Duodenal mucosa (tissue), 2 donors: ENCODE measurements around the gene OMA1.

ENCODE experiments used
- H3K27ac ChIP-seq: one replicate; pipeline ENCODE4 v1.7.0; 2013; ENCODE audit warnings: low read depth, low read length
- H3K27me3 ChIP-seq, 2 donors: one replicate each; pipeline ENCODE4 v1.7.0; 2013; ENCODE audit warnings: low read length in 2 of 2, control low read depth in 1 of 2; ENCODE audit not compliant: insufficient read depth in 2 of 2, control insufficient read depth in 1 of 2
- H3K36me3 ChIP-seq, 2 donors: one replicate each; pipeline ENCODE4 v1.7.0; 2013; ENCODE audit warnings: low read length in 2 of 2, control low read depth in 1 of 2; ENCODE audit not compliant: insufficient read depth in 2 of 2, control insufficient read depth in 1 of 2
- H3K4me1 ChIP-seq, 2 donors: one replicate each; pipeline ENCODE4 v1.7.0; 2013; ENCODE audit warnings: low read length in 2 of 2, control low read depth in 1 of 2; ENCODE audit not compliant: insufficient read depth in 2 of 2, control insufficient read depth in 1 of 2
- H3K4me3 ChIP-seq, 2 donors: one replicate each; pipeline ENCODE4 v1.7.0; 2013; ENCODE audit warnings: low read length in 2 of 2, low read depth in 1 of 2
- H3K9ac ChIP-seq, 2 donors: one replicate each; pipeline ENCODE4 v1.7.0; 2013; ENCODE audit warnings: low read length in 2 of 2, low read depth in 1 of 2
- H3K9me3 ChIP-seq, 2 donors: one replicate each; pipeline ENCODE4 v1.7.0; 2013; ENCODE audit warnings: low read length in 2 of 2, control low read depth in 1 of 2; ENCODE audit not compliant: control insufficient read depth in 1 of 2

OMA1 gene

DNA sequence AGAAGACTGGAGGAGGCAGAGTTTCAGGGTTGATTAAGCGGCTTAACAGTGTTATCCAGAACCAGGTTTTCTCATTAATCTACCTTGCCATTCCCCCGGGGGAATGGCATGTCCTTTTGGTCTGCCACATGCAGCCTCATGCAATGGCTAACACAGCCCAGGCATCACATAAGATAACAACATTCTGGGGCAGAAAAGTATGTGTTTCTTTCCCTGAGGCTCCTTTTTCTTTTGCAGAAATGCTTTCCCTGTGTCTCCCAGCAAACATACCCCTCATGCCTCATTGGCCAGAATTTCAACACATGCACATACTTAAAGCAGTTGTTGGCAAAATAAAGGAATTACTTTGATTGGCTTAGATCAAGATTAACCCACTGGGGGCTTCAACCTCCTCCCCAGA lies 98.6 kb downstream of the OMA1 start:
- no peak overlapping the region for H3K9ac ChIP-seq
- no peak overlapping the region for H3K4me3 ChIP-seq
- H3K36me3 ChIP-seq, result no peaks in the 10 kb centered on the region
- no peaks in the 10 kb centered on the region for H3K27me3 ChIP-seq
- H3K9me3 ChIP-seq, result no peaks in the 10 kb centered on the region
- H3K27ac ChIP-seq, result no peak overlapping the region
- no peaks in the 10 kb centered on the region for H3K4me1 ChIP-seq

DNA sequence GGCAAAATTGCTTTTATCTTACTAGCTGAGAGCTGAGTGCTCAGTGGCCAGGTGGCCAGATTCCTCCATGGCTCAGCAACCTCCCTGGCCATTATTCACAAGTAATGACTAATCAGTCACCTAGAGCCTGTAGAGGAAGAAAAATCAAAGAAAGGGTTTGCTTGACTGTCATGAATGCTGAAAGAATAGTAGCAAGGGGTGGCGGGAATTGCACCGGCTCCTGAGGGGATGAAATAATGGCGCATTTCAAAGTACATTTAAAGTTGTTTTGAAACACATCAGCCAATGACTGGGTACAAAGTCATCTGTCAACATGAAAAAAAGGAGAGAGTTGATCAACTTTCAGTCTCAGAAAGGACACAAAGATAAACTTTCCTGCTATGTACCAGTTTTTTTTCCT lies 99.5 kb downstream of the OMA1 start:
- H3K9me3 ChIP-seq, result no peaks in the 10 kb centered on the region
- no peak overlapping the region for H3K4me3 ChIP-seq
- no peak overlapping the region for H3K9ac ChIP-seq
- H3K36me3 ChIP-seq, result no peaks in the 10 kb centered on the region
- H3K27me3 ChIP-seq, result no peaks in the 10 kb centered on the region
- no peaks in the 10 kb centered on the region for H3K4me1 ChIP-seq
- H3K27ac ChIP-seq, result no peak overlapping the region

DNA sequence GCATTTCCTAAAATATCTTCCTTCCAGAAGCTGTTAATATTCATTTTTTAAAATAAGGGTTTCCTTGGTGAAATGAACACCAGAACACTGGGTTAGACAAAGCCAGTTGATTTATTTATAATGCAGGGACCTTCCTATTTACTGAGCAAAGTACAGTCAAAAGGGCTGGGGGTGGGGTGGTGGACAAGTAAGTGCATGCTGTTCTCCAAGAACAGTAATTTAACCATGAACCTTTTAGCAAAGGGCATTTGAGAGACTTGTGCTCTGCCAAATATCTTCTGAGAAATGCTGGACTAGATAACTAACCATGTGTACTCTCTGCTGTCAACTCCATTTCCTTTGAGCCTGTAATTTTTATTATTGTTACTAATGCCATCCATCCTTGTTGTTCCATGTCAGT lies 100.2 kb downstream of the OMA1 start:
- Histone ChIP-seq H3K9ac (no peak overlapping the region), H3K27me3 (no peaks in the 10 kb centered on the region), H3K9me3 (no peaks in the 10 kb centered on the region), H3K4me3 (no peak overlapping the region), H3K4me1 (no peaks in the 10 kb centered on the region), H3K36me3 (no peaks in the 10 kb centered on the region), H3K27ac (no peak overlapping the region)

DNA sequence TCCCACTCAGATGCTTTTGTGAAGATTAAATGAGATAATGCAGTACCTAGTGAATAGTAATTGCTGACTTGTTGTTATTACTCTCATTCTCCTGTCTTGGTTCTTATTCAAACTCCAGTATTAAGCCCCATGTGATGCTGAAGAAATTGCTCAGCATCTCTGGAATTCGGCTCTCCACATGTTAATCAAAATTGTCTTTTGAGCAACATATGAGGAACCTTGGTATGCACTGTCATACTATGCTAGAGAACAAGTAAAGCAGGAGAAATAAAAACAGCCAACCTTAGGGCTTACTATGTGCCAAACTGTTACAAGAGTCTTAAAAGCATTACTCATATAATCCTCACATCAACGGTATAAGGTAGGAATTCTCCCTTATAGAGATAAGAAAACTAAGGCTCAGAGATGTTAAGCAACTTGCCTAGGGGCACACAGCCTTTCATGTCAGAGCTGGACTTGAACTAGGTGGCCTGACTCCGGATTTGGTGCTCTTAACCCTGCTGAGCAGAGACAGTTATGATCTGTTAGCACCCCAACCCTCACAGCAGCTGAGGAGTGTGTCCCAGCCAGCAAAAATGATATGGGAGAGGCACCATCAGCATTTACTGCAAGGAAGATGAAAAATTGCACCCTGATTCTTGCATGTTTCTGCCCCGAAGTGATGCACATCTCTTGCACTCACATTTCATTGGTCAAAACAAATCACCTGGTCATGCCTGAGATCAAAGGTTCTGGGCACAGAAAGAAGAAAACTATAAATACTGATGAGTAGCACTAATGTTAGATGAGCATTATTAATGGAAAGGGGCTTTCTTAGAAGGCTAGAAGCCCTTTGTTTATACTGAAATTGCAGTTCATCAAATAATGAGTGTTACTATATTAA lies 102.3 kb downstream of the OMA1 start:
- H3K9me3 ChIP-seq, result no peaks in the 10 kb centered on the region
- H3K4me1 ChIP-seq, result no peaks in the 10 kb centered on the region
- no peaks in the 10 kb centered on the region for H3K36me3 ChIP-seq
- no peak overlapping the region for H3K27ac ChIP-seq
- H3K4me3 ChIP-seq, result no peak overlapping the region
- no peak overlapping the region for H3K9ac ChIP-seq
- no peaks in the 10 kb centered on the region for H3K27me3 ChIP-seq

DNA sequence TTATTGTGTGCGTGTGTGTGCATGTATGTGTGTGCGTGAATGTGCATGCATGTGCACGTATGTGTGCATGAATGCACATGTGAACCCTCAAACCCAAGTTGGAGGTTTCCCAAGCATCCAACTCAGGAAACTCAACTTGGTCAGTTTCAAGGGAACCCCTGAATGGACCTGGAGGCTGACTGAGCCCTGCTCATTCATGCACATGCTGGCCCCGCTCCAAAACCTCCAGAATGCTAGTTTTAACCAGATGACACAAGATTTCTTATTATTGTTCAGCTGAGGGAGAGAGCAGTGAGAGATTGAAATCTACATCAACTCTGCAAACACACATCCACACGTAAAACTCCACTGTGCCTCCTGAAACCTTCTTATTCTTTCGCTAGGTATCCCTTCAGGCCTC lies 104.4 kb downstream of the OMA1 start:
- Histone ChIP-seq H3K27ac (no peak overlapping the region), H3K9ac (no peak overlapping the region), H3K27me3 (no peaks in the 10 kb centered on the region), H3K36me3 (no peaks in the 10 kb centered on the region), H3K4me3 (no peak overlapping the region), H3K9me3 (no peaks in the 10 kb centered on the region), H3K4me1 (no peaks in the 10 kb centered on the region)

DNA sequence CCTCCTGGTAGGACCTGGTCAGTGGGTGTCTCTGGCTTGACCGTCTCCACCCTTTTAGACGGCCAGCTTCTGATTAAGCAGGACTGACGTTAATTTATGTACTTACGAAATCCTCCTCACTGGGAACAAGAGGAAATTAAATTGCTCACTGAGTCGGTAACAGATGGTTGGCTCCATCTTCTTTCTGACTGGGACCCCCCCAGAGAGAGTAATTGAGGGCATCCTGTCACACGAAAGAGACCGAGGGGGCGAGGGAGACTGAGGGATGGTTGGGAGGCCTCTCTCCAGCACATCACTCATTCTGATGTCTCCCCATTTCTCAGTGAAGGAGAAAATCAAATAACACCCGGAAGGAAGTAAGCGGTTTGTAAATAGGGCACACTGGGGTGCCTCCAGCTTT lies 104.8 kb downstream of the OMA1 start:
- H3K4me1 ChIP-seq, result no peaks in the 10 kb centered on the region
- no peak overlapping the region for H3K27ac ChIP-seq

DNA sequence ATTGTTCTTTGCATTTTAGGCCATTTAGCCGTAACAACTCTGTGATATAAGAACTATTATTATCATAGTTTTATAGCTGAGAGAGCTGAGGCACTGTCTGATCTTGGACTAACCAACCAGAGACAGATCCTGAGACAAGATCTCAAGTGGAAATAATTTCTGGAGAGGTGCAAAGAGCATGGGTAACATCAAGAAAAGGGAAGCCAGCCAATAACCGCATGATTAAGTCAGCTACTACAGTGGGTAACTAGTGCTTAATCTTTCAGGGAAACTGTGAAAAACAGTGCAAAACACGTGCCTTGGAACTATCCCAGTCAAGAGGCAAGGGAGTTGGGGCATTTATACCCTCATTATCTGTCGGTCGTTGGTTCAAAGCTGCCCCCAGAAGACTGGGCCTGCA lies 105.8 kb downstream of the OMA1 start:
- no peak overlapping the region for H3K9ac ChIP-seq
- H3K4me3 ChIP-seq, result no peak overlapping the region
- H3K9me3 ChIP-seq, result no peaks in the 10 kb centered on the region
- H3K36me3 ChIP-seq, result no peaks in the 10 kb centered on the region
- H3K4me1 ChIP-seq, result no peaks in the 10 kb centered on the region
- no peak overlapping the region for H3K27ac ChIP-seq
- no peaks in the 10 kb centered on the region for H3K27me3 ChIP-seq

More for the DNA sequence above, 104.8 kb downstream of the OMA1 start:
- no peaks in the 10 kb centered on the region for H3K27me3 ChIP-seq
- H3K4me3 ChIP-seq, result no peak overlapping the region
- H3K9ac ChIP-seq, result no peak overlapping the region
- H3K9me3 ChIP-seq, result no peaks in the 10 kb centered on the region
- no peaks in the 10 kb centered on the region for H3K36me3 ChIP-seq

DNA sequence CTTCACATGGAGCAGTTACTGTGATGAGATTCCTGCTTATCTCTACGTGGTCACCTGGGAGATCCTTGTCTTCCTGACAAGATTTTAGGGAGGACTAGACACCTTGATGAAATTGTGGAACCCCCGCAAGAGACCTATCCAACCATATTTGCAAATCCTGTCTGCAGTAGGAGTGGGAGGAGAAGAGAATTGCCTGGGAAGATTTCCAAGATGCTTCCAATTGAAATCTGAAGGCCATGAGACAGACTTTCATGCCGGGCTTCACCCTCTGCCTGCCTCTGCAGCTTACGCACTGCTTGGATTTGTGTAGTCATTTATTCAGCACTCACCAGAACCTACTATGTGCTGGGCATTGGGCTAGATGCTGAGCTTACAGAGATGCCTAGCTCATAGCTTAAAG lies 106.6 kb downstream of the OMA1 start:
- Histone ChIP-seq H3K27me3 (no peaks in the 10 kb centered on the region), H3K27ac (no peak overlapping the region), H3K4me1 (no peaks in the 10 kb centered on the region), H3K9ac (no peak overlapping the region), H3K4me3 (no peak overlapping the region), H3K9me3 (no peaks in the 10 kb centered on the region), H3K36me3 (no peaks in the 10 kb centered on the region)

DNA sequence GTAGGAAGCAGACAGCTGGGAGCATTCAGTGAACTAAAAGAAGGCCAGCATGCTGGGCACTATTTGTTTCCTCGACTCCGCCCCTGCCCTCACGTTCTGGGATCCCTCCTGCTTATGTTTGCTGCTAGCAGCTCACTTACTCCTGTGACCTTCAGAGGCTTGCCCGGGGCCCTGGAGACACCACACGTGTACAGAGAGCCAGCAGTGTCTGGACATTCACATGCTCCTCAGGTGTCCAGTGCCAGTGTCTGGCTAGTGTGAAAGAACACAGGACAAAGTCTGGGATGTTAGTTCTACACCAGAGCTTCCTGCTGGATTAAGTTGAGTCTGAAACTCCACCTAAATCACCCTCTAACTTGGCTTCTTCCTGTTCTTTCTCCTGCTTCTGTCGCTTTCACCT lies 108.1 kb downstream of the OMA1 start:
- Histone ChIP-seq H3K9ac (no peak overlapping the region), H3K27me3 (no peaks in the 10 kb centered on the region), H3K4me1 (no peaks in the 10 kb centered on the region), H3K36me3 (no peaks in the 10 kb centered on the region), H3K4me3 (no peak overlapping the region), H3K9me3 (no peaks in the 10 kb centered on the region), H3K27ac (no peak overlapping the region)

DNA sequence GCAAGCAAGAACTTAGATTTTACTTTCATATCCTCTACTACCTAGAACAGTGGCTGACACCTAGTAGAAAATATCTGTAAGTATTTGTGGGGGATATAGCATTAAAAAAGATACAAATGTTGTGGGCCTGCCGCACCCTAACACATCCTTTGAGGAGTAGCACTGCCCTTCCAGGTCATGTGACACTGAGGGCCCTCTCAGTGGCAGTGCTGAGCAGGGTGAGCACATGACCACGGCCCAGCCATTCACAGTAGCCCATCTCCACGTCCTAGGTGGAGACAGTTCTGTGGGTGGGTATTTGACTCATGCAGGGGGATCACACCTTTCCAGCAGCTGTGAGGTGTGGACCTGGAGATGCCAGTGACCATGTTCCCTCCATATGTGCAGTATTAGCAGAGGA lies 108.9 kb downstream of the OMA1 start:
- no peak overlapping the region for H3K9ac ChIP-seq
- no peaks in the 10 kb centered on the region for H3K27me3 ChIP-seq
- H3K36me3 ChIP-seq, result no peaks in the 10 kb centered on the region
- H3K27ac ChIP-seq, result no peak overlapping the region
- H3K4me1 ChIP-seq, result no peaks in the 10 kb centered on the region
- H3K4me3 ChIP-seq, result no peak overlapping the region
- H3K9me3 ChIP-seq, result no peaks in the 10 kb centered on the region
